Hepatocyte (in vitro differentiated cells): ENCODE measurements around the gene CACNA1C.

Experiments used
- CTCF ChIP-seq: fragments of 200-600 bp; sonication (generic); IDR thresholded peaks from 2 replicates; pipeline ENCODE4 v1.5.1; 2016; ENCODE audit warnings: antibody characterized with exemption, mild to moderate bottlenecking; ENCODE audit not compliant: poor library complexity
- EZH2 ChIP-seq: fragments of 200-600 bp; sonication (generic); IDR thresholded peaks from 2 replicates; pipeline ENCODE4 v1.6.1; 2016; ENCODE audit warnings: antibody characterized with exemption, mild to moderate bottlenecking, borderline replicate concordance

DNA sequence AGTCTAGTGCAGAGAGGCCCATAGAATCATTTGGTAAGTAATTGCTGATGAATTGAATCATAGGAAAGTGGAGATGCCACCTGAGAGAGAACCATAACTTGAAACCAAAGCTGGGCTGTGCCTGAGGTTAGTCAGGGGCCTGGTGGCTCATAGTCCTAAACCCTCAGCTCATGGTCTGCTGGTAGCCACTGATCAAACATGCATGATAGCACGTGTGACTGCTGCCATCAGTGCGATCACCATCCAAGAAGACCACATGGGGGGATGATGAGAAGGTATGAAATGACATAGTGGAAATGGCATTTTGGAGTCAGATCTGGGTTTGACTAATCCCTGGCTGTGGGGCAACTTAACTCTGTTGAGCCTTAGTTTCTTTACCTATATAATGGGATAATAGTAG, 190.5 kb downstream of the CACNA1C start:
- TF ChIP-seq CTCF: no peak
- TF ChIP-seq EZH2: no peak
